ENCODE results near the gene FCRL4.

- TF ChIP-seq EED (IDR thresholded peaks at IDR 0.05; ENCODE audit: low read depth) (peak; percentile 80), PAX5 (IDR thresholded peaks at IDR 0.05; ENCODE audit: borderline replicate concordance, low read depth, low read length) (peak; percentile 90; the same call in 1 of the 2 replicates), CREM (IDR thresholded peaks at IDR 0.05; ENCODE audit: low read depth) (peak; percentile 74), FOXK2 (IDR thresholded peaks at IDR 0.05) (no peak), ZNF24 (IDR thresholded peaks at IDR 0.05) (no peak), POLR2AphosphoS5 (IDR thresholded peaks at IDR 0.05; ENCODE audit: low read length) (no peak)
- TF ChIP-seq, protein P1, sequence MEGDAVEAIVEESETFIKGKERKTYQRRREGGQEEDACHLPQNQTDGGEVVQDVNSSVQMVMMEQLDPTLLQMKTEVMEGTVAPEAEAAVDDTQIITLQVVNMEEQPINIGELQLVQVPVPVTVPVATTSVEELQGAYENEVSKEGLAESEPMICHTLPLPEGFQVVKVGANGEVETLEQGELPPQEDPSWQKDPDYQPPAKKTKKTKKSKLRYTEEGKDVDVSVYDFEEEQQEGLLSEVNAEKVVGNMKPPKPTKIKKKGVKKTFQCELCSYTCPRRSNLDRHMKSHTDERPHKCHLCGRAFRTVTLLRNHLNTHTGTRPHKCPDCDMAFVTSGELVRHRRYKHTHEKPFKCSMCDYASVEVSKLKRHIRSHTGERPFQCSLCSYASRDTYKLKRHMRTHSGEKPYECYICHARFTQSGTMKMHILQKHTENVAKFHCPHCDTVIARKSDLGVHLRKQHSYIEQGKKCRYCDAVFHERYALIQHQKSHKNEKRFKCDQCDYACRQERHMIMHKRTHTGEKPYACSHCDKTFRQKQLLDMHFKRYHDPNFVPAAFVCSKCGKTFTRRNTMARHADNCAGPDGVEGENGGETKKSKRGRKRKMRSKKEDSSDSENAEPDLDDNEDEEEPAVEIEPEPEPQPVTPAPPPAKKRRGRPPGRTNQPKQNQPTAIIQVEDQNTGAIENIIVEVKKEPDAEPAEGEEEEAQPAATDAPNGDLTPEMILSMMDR (IDR thresholded peaks at IDR 0.05 in 2 of 3, conservative IDR thresholded peaks at IDR 0.05 in 1 of 3; ENCODE audit: control insufficient read depth in 2 of 3, extremely low read depth in 1 of 3, insufficient read depth in 1 of 3, low read depth in 3 of 3, low read length in 3 of 3): no peak
- TF ChIP-seq, protein P2, sequence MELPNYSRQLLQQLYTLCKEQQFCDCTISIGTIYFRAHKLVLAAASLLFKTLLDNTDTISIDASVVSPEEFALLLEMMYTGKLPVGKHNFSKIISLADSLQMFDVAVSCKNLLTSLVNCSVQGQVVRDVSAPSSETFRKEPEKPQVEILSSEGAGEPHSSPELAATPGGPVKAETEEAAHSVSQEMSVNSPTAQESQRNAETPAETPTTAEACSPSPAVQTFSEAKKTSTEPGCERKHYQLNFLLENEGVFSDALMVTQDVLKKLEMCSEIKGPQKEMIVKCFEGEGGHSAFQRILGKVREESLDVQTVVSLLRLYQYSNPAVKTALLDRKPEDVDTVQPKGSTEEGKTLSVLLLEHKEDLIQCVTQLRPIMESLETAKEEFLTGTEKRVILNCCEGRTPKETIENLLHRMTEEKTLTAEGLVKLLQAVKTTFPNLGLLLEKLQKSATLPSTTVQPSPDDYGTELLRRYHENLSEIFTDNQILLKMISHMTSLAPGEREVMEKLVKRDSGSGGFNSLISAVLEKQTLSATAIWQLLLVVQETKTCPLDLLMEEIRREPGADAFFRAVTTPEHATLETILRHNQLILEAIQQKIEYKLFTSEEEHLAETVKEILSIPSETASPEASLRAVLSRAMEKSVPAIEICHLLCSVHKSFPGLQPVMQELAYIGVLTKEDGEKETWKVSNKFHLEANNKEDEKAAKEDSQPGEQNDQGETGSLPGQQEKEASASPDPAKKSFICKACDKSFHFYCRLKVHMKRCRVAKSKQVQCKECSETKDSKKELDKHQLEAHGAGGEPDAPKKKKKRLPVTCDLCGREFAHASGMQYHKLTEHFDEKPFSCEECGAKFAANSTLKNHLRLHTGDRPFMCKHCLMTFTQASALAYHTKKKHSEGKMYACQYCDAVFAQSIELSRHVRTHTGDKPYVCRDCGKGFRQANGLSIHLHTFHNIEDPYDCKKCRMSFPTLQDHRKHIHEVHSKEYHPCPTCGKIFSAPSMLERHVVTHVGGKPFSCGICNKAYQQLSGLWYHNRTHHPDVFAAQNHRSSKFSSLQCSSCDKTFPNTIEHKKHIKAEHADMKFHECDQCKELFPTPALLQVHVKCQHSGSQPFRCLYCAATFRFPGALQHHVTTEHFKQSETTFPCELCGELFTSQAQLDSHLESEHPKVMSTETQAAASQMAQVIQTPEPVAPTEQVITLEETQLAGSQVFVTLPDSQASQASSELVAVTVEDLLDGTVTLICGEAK (IDR thresholded peaks at IDR 0.05; ENCODE audit: borderline replicate concordance): no peak
Observed at GRCh38 chr1:157595356-157595755, 2.5 kb downstream of the FCRL4 start.
